Measurements from ENCODE around the gene PTPRN. TPM values are rescaled to one million over a fixed set of nuclear protein-coding genes. Genes with fewer than 3 reads are reported as not detected.

The PTPRN gene
- polyA plus RNA-seq, 2 of the 4 experiments (the other 2 are of a cell fraction): 0.44 to 1.1 TPM

GRCh38 chr2:219273937-219274336, 35.3 kb downstream of the PTPRN start:
- DNase-seq (ENCODE audit: low read depth in 1 of 2, low spot score in 1 of 2) (peak; percentile 89 to 95), FAIRE-seq (peak; percentile 32), ATAC-seq (peak; percentile 84 to 86)
- Histone ChIP-seq H3K4me1 (peaks cover 83% of the 10 kb centered on the region), H3K9me3 (no peaks in the 10 kb centered on the region), H3K27ac (peak overlapping the region; percentile 96 to 99), H3K4me2 (peak overlapping the region; percentile 95), H3K4me3 (peak overlapping the region; percentile 29)
- WGBS (ENCODE audit: missing lambda C conversion rate): 0% methylated on average over 3 of the region's 3 CpGs
- CTCF ChIA-PET: interaction anchor here (0.8 to 16.2 kb wide), 14 partner anchors 11 to 293 kb away, joined by 3 to 540 read pairs (median 6); partner anchors contain the start of genes ABCB6, ANKZF1, ATG9A and CNPPD1
- POLR2A ChIA-PET: interaction anchor here (0.6 to 2.8 kb wide), 13 partner anchors 9 to 114 kb away, joined by 3 to 65 read pairs (median 7); partner anchors contain the start of genes ABCB6, ANKZF1, ATG9A and CNPPD1
- TF ChIP-seq HOXB5 (CRISPR knock-in tag; IDR thresholded peaks at IDR 0.05) (no peak), ZFP36 (IDR thresholded peaks at IDR 0.05; ENCODE audit: borderline replicate concordance, partially characterized antibody) (no peak), KDM1A (IDR thresholded peaks at IDR 0.05; ENCODE audit: low read depth) (no peak), POLR2AphosphoS2 (conservative IDR thresholded peaks at IDR 0.05; ENCODE audit: low read length) (no peak), RAD21 (conservative IDR thresholded peaks at IDR 0.05 in 1 of 2, IDR thresholded peaks at IDR 0.05 in 1 of 2) (peak in 1 of 2 experiments; percentile 10; a peak in 1 of 5 replicates), RCOR1 (IDR thresholded peaks at IDR 0.05; ENCODE audit: low read depth, low read length) (no peak), PBX3 (IDR thresholded peaks at IDR 0.05) (no peak), HES2 (IDR thresholded peaks at IDR 0.05) (no peak), FOXS1 (CRISPR knock-in tag; IDR thresholded peaks at IDR 0.05) (no peak), JUNB (IDR thresholded peaks at IDR 0.05) (peak; percentile 70), REST (IDR thresholded peaks at IDR 0.05) (no peak), EHMT2 (IDR thresholded peaks at IDR 0.05; ENCODE audit: low read depth) (no peak), CHD2 (IDR thresholded peaks at IDR 0.05; ENCODE audit: low read length, partially characterized antibody) (peak; percentile 29), MYC (IDR thresholded peaks at IDR 0.05; ENCODE audit: borderline replicate concordance, low read length) (no peak), HOXB13 (CRISPR knock-in tag; IDR thresholded peaks at IDR 0.05; ENCODE audit: low read depth) (no peak), TP53 (CRISPR knock-in tag; IDR thresholded peaks at IDR 0.05) (no peak), HOXA7 (CRISPR knock-in tag; IDR thresholded peaks at IDR 0.05) (no peak), ATOH8 (CRISPR knock-in tag; IDR thresholded peaks at IDR 0.05; ENCODE audit: low read depth) (no peak), RNF2 (IDR thresholded peaks at IDR 0.05; ENCODE audit: borderline replicate concordance, low read depth) (no peak), ZSCAN20 (CRISPR knock-in tag; IDR thresholded peaks at IDR 0.05) (no peak), MAX (IDR thresholded peaks at IDR 0.05) (peak; percentile 75; the same call in 1 of the 2 replicates), CBX2 (IDR thresholded peaks at IDR 0.05; ENCODE audit: borderline replicate concordance, low read depth) (no peak), BCL3 (IDR thresholded peaks at IDR 0.05) (0 out of 3 replicates have a peak, but pooled peaks have one; percentile 47), HEYL (CRISPR knock-in tag; IDR thresholded peaks at IDR 0.05) (no peak), SMC3 (IDR thresholded peaks at IDR 0.05) (0 out of 3 replicates have a peak, but pooled peaks have one; percentile 10), CBX8 (IDR thresholded peaks at IDR 0.05) (no peak), CEBPB (IDR thresholded peaks at IDR 0.05) (peak in 1 of 2 experiments; percentile 23; a peak in 1 of 4 replicates), NPAS2 (CRISPR knock-in tag; IDR thresholded peaks at IDR 0.05; ENCODE audit: borderline replicate concordance) (no peak), JUN (IDR thresholded peaks at IDR 0.05) (peak; percentile 17 to 56; a peak in 2 of 5 replicates), BHLHE40 (IDR thresholded peaks at IDR 0.05; ENCODE audit: low read depth, low read length) (no peak), ELK1 (IDR thresholded peaks at IDR 0.05; ENCODE audit: low read depth, low read length) (no peak), NR3C1 (IDR thresholded peaks at IDR 0.05) (no peak), FOSB (CRISPR knock-in tag; IDR thresholded peaks at IDR 0.05) (no peak), ZC3H11A (IDR thresholded peaks at IDR 0.05) (no peak)
